SK-N-SH treated with all-trans-retinoic acid at 6 μM for 48 hours (cell line): ENCODE results near the gene PXK.

ENCODE experiments used
- ARNTL ChIP-seq: fragments of 450-650 bp; formaldehyde crosslinking; IDR thresholded peaks from 2 replicates; pipeline ENCODE4 v1.5.0; 2020; ENCODE audit warnings: low read depth, mild to moderate bottlenecking, moderate library complexity, borderline replicate concordance
- CREB5 ChIP-seq: fragments of 250-450 bp; sonication (Bioruptor Pico); IDR thresholded peaks from 2 replicates; pipeline ENCODE4 v1.5.1; 2020; ENCODE audit warnings: low read depth, mild to moderate bottlenecking, moderate library complexity
- ESRRG ChIP-seq: fragments of 250-450 bp; sonication (Bioruptor Pico); IDR thresholded peaks from 2 replicates; pipeline ENCODE4 v1.6.1; 2021; ENCODE audit warnings: mild to moderate bottlenecking
- GLIS3 ChIP-seq: fragments of 250-450 bp; sonication (Bioruptor Pico); IDR thresholded peaks from 2 replicates; pipeline ENCODE4 v1.5.0; 2020; ENCODE audit warnings: mild to moderate bottlenecking, moderate library complexity
- OSR1 ChIP-seq: fragments of 250-450 bp; sonication (Bioruptor Pico); IDR thresholded peaks from 2 replicates; pipeline ENCODE4 v1.8.0; 2022; ENCODE audit warnings: moderate library complexity, mild to moderate bottlenecking, inconsistent platforms
- PATZ1 ChIP-seq: fragments of 250-450 bp; sonication (Bioruptor Pico); IDR thresholded peaks from 2 replicates; pipeline ENCODE4 v1.8.0; 2020; ENCODE audit warnings: mild to moderate bottlenecking, moderate library complexity, borderline replicate concordance
- POU6F1 ChIP-seq: fragments of 250-450 bp; sonication (Bioruptor Pico); IDR thresholded peaks from 2 replicates; pipeline ENCODE4 v1.8.0; 2021; ENCODE audit warnings: low read depth, mild to moderate bottlenecking, moderate library complexity, borderline replicate concordance
- ZFP30 ChIP-seq: fragments of 450-650 bp; formaldehyde crosslinking; IDR thresholded peaks from 2 replicates; pipeline ENCODE4 v1.5.0; 2022; ENCODE audit warnings: mild to moderate bottlenecking, moderate library complexity
- ZNF565 ChIP-seq: fragments of 450-650 bp; formaldehyde crosslinking; conservative IDR thresholded peaks from 2 replicates; pipeline ENCODE4 v1.5.0; 2020; ENCODE audit warnings: low read depth, mild to moderate bottlenecking, moderate library complexity
- ZNF70 ChIP-seq: fragments of 450-650 bp; formaldehyde crosslinking; IDR thresholded peaks from 2 replicates; pipeline ENCODE4 v1.5.0; 2020; ENCODE audit warnings: mild to moderate bottlenecking, moderate library complexity

- TF ChIP-seq PATZ1 (CRISPR knock-in tag) (no peak), OSR1 (CRISPR knock-in tag) (no peak), GLIS3 (no peak), ZFP30 (CRISPR knock-in tag) (no peak), ESRRG (CRISPR knock-in tag) (no peak), POU6F1 (CRISPR knock-in tag) (no peak), ZNF565 (CRISPR knock-in tag) (no peak), ARNTL (CRISPR knock-in tag) (no peak), CREB5 (CRISPR knock-in tag) (no peak), ZNF70 (CRISPR knock-in tag) (no peak)
Measured at GRCh38 chr3:58427661-58428361, 95.1 kb downstream of the PXK start.
